Breast epithelium (tissue), 3 donors: ENCODE data around the gene NUMA1.

ENCODE experiments used
- CTCF ChIP-seq, 3 donors: fragments of 450-650 bp; IDR thresholded peaks; one replicate each; pipeline ENCODE4 v1.5.1; 2016 to 2017; ENCODE audit warnings: antibody characterized with exemption in 3 of 3, mild to moderate bottlenecking in 3 of 3, moderate library complexity in 3 of 3
- POLR2A ChIP-seq: fragments of 450-650 bp; IDR thresholded peaks from one replicate; pipeline ENCODE4 v1.6.1; 2016; ENCODE audit warnings: antibody characterized with exemption, mild to moderate bottlenecking, moderate library complexity
- POLR2AphosphoS5 ChIP-seq, 3 donors: sonication (generic); formaldehyde crosslinking; IDR thresholded peaks; one replicate each; pipeline ENCODE4 v1.6.1; 2017; ENCODE audit warnings: antibody characterized with exemption in 3 of 3

- no peak for TF ChIP-seq CTCF (IDR thresholded peaks at IDR 0.05)
- no peak for TF ChIP-seq POLR2AphosphoS5 (IDR thresholded peaks at IDR 0.05)
- TF ChIP-seq POLR2A, result no peak
Measured at GRCh38 chr11:72036687-72037086, 43.7 kb downstream of the NUMA1 start.
